Measurements from ENCODE around the gene MED26. TPM values are rescaled to one million over a fixed set of nuclear protein-coding genes. Genes with fewer than 3 reads are reported as not detected.

The MED26 gene
- total and polyA plus RNA-seq, 9 of the 15 experiments (the other 6 are each of a cell fraction or from before 2014, with no cell fraction given), result 0.71 to 15.1 (median 6.2) TPM

DNA sequence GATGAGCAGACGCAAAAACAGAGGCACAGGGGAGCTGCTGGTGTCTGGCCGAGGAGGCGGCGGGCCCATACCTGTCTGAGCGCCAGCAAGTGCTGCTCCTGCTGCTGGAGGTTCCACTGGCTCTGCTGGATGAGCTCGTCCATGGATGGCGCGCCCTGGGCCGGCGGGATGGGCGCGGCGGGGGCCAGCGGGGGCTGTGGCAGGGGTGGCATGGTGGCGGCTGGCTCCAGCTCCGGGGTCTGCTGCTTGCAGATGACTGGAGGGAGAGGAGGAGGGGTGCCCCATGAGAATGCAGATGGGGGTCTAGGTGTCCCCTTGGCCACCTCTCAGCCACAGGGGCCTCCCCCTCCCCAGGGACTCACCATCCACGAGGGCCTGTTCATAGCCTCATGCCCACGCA is 92.6 kb downstream of the MED26 start:
- H3K36me3 ChIP-seq (ENCODE audit: control insufficient read depth, insufficient read depth, low read length), result peaks cover 97% of the 10 kb centered on the region
- ATAC-seq (no peak), FAIRE-seq (no peak), DNase-seq (ENCODE audit: extremely low read depth in 1 of 4, low spot score in 3 of 4) (peak in 1 of 4 experiments; percentile 8)
- peaks cover 6% of the 10 kb centered on the region for H3K9me1 ChIP-seq (ENCODE audit: control insufficient read depth, insufficient read depth, low read length)
- peaks cover 0 to 17% of the 10 kb centered on the region in 2 experiments; a peak in 2 of 5 replicates for H3K4me1 ChIP-seq (replicated peaks in 1 of 2; ENCODE audit: control insufficient read depth in 2 of 2, insufficient read depth in 2 of 2, low read length in 2 of 2)
- 96% methylated on average over 8 of the region's 18 CpGs for WGBS (ENCODE audit: insufficient coverage, low coverage, missing lambda C conversion rate)
- ChIA-PET CTCF (ENCODE audit: low intra/inter-chr PET ratio) (no interaction called here), POLR2A (interaction anchor here (1.9 kb wide), 1 partner anchor 13 kb away, joined by 9 read pairs; no protein-coding TSS in a partner anchor)
- H3K4me2 ChIP-seq (ENCODE audit: insufficient read depth, low read length), result no peak overlapping the region
- in situ Hi-C loops (cut with MboI), result no loop called here
- TF ChIP-seq XRCC4 (IDR thresholded peaks at IDR 0.05; ENCODE audit: extremely low read depth, insufficient read depth, insufficient read length), result no peak
- peak; percentile 48 for TF ChIP-seq POLR2G (IDR thresholded peaks at IDR 0.05; ENCODE audit: low read depth, low read length)
- peak; percentile 42 for TF ChIP-seq RBFOX2 (IDR thresholded peaks at IDR 0.05; ENCODE audit: low read depth, low read length)
- no peak overlapping the region for H3K4me3 ChIP-seq
- H3K9ac ChIP-seq (ENCODE audit: insufficient read depth in 1 of 2, low read depth in 2 of 2, low read length in 2 of 2), result no peak overlapping the region
- BruUV-seq (replicated peaks), result no TSS peak
- intact Hi-C loops (cut with micrococcal nuclease), result no loop called here
- H3K79me2 ChIP-seq (ENCODE audit: control insufficient read depth, insufficient read depth, low read length), result peaks cover 46% of the 10 kb centered on the region
- H2AFZ ChIP-seq (ENCODE audit: low read depth, low read length), result no peak overlapping the region
- no peaks in the 10 kb centered on the region; a peak in 1 of 5 replicates for H3K27me3 ChIP-seq (ENCODE audit: control insufficient read depth in 2 of 2, insufficient read depth in 2 of 2, low read length in 2 of 2)
- no peaks in the 10 kb centered on the region; the same call in 1 of the 2 replicates for H3K9me3 ChIP-seq (replicated peaks; ENCODE audit: control insufficient read depth, insufficient read depth, low read depth, low read length)
- H4K20me1 ChIP-seq (replicated peaks; ENCODE audit: control insufficient read depth, insufficient read depth, low read length), result peaks cover 27% of the 10 kb centered on the region
- no peak overlapping the region for H3K27ac ChIP-seq (ENCODE audit: extremely low read depth, low read depth, low read length)

DNA sequence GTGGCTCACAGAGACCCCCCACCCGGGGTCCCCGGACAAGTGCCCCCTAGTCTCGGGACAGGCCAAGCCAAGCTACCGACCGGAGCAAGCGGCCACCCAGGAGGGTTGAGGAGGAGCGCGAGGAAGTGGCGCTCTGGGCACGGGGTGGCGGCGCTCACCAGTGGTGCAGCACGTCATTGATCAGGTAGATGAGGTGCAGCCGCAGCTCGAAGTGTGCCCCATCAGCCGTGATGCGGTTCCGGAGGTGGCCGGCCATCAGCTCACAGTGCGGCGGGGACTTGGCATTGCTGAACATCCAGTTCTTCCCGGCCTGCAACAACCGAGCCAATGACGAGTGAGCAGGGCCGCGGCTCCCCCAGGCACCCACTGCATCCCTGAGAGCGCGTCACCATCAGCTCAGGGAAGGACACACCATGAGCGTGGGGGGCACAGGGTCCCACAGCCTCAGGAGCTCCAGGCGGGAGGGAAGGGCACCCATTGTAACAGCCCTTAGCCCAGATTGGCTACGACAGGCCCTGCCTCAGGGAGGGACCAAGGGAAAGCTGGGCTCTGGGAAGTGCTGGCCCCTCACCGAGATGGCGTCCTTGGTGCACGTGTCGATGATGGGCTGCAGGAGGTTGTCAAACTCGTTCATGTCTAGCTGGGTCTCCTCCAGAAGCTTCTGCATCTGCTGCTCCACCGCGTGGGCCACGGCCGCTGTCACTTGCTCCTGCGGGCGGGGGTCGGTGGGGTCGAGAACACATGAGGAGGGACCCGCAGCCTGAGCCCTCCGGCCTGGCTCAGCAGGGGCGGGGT is 95.4 kb downstream of the MED26 start:
- Histone ChIP-seq H3K27ac (ENCODE audit: extremely low read depth, low read depth, low read length) (no peak overlapping the region), H3K27me3 (ENCODE audit: control insufficient read depth in 2 of 2, insufficient read depth in 2 of 2, low read length in 2 of 2) (no peaks in the 10 kb centered on the region), H3K4me2 (ENCODE audit: insufficient read depth, low read length) (no peak overlapping the region), H3K79me2 (ENCODE audit: control insufficient read depth, insufficient read depth, low read length) (peaks cover 21% of the 10 kb centered on the region), H3K4me3 (no peak overlapping the region), H3K9me1 (ENCODE audit: control insufficient read depth, insufficient read depth, low read length) (peaks cover 1% of the 10 kb centered on the region), H3K9me3 (replicated peaks; ENCODE audit: control insufficient read depth, insufficient read depth, low read depth, low read length) (no peaks in the 10 kb centered on the region; the same call in 1 of the 2 replicates), H3K4me1 (replicated peaks in 1 of 2; ENCODE audit: control insufficient read depth in 2 of 2, insufficient read depth in 2 of 2, low read length in 2 of 2) (peaks cover 0 to 23% of the 10 kb centered on the region in 2 experiments; a peak in 1 of 5 replicates), H3K9ac (ENCODE audit: insufficient read depth in 1 of 2, low read depth in 2 of 2, low read length in 2 of 2) (peak overlapping the region in 1 of 2 experiments; percentile 52; a peak in 2 of 4 replicates), H4K20me1 (replicated peaks; ENCODE audit: control insufficient read depth, insufficient read depth, low read length) (peaks cover 22% of the 10 kb centered on the region), H2AFZ (ENCODE audit: low read depth, low read length) (no peak overlapping the region), H3K36me3 (ENCODE audit: control insufficient read depth, insufficient read depth, low read length) (peaks cover 99% of the 10 kb centered on the region)
- ChIA-PET POLR2A (interaction anchor here (0.5 to 0.9 kb wide), 2 partner anchors 9 to 38 kb away, joined by 3 to 4 read pairs; no protein-coding TSS in a partner anchor), CTCF (ENCODE audit: low intra/inter-chr PET ratio) (no interaction called here)
- TF ChIP-seq RBFOX2 (IDR thresholded peaks at IDR 0.05; ENCODE audit: low read depth, low read length), result peak; percentile 63
- TF ChIP-seq ZZZ3 (IDR thresholded peaks at IDR 0.05), result no peak
- no peak for TF ChIP-seq GATA2 (CRISPR knock-in tag; IDR thresholded peaks at IDR 0.05)
- TF ChIP-seq POLR2G (IDR thresholded peaks at IDR 0.05; ENCODE audit: low read depth, low read length), result peak; percentile 62; the same call in 1 of the 2 replicates
- BruUV-seq (replicated peaks), result no TSS peak
- FAIRE-seq (no peak), DNase-seq (ENCODE audit: extremely low read depth in 1 of 4, low spot score in 3 of 4) (peak in 2 of 4 experiments; percentile 11 to 15), ATAC-seq (no peak)
- 96% methylated on average over 27 of the region's 47 CpGs for WGBS (ENCODE audit: insufficient coverage, low coverage, missing lambda C conversion rate)
- intact Hi-C loops (cut with micrococcal nuclease) (no loop called here), in situ Hi-C loops (cut with MboI) (no loop called here)

Measured in K562 (cell line).